Measurements from ENCODE around the gene RASAL1. TPM values are rescaled to one million over a fixed set of nuclear protein-coding genes. Genes with fewer than 3 reads are reported as not detected.

RASAL1 gene
- total RNA-seq, 1 experiment from 2014 or later = 85.9 TPM

DNA sequence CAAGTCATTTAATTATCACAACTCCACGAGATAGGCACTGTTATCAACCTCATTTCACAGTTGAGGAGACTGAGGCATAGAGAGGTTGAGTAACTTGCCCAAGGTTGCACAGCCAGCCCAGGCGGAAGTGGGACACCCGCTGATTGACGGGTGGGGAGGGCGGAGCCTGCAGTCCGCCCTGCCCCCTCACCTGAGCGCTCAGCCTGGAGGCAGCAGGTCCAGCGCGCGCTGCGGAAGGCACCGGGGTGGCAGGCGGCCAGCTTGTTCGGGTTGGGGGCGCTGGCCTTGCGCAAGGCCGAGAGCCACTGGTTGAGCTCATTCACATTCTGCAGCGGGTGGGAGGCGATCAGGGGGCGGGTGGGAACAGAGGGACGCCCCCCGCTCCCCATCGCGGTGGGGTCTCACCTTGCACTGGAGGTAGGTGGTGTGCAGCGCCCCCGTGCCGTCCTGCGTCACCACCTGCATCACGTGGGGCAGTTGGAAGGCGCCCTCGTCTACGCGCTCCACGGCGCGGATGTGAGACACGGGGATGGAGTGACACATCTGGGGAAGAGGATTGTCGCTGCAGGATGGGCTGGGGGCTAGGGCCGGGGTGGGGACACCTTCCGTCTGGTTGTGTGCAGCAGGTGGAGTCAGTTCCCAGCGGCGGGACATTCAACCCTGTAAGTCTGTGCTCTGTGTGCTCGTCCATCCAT lies 31.7 kb downstream of the RASAL1 start:
- no peak for DNase-seq
- no peak overlapping the region for H3K4me3 Mint-ChIP-seq (ENCODE audit: low read depth, unreplicated experiment)
- CTCF ChIA-PET = interaction anchor here (0.6 kb wide), 2 partner anchors 9 to 12 kb away, joined by 3 to 8 read pairs; no protein-coding TSS in a partner anchor
- intact Hi-C loops (cut with micrococcal nuclease; ENCODE audit: unreplicated experiment) = no loop called here
- TF ChIP-seq, protein P1, sequence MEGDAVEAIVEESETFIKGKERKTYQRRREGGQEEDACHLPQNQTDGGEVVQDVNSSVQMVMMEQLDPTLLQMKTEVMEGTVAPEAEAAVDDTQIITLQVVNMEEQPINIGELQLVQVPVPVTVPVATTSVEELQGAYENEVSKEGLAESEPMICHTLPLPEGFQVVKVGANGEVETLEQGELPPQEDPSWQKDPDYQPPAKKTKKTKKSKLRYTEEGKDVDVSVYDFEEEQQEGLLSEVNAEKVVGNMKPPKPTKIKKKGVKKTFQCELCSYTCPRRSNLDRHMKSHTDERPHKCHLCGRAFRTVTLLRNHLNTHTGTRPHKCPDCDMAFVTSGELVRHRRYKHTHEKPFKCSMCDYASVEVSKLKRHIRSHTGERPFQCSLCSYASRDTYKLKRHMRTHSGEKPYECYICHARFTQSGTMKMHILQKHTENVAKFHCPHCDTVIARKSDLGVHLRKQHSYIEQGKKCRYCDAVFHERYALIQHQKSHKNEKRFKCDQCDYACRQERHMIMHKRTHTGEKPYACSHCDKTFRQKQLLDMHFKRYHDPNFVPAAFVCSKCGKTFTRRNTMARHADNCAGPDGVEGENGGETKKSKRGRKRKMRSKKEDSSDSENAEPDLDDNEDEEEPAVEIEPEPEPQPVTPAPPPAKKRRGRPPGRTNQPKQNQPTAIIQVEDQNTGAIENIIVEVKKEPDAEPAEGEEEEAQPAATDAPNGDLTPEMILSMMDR (IDR thresholded peaks at IDR 0.05; ENCODE audit: unreplicated experiment) = no peak
- BruUV-seq (replicated peaks) = no TSS peak
- no peak overlapping the region for H3K27ac Mint-ChIP-seq (ENCODE audit: unreplicated experiment)
- peaks cover 7% of the 10 kb centered on the region for H3K4me1 Mint-ChIP-seq (ENCODE audit: low read depth, unreplicated experiment)
- H3K9me3 Mint-ChIP-seq (ENCODE audit: low read depth, unreplicated experiment) = no peaks in the 10 kb centered on the region
- no peaks in the 10 kb centered on the region for H3K27me3 Mint-ChIP-seq (ENCODE audit: unreplicated experiment)
- peaks cover 72% of the 10 kb centered on the region for H3K36me3 Mint-ChIP-seq (ENCODE audit: insufficient read depth, unreplicated experiment)

DNA sequence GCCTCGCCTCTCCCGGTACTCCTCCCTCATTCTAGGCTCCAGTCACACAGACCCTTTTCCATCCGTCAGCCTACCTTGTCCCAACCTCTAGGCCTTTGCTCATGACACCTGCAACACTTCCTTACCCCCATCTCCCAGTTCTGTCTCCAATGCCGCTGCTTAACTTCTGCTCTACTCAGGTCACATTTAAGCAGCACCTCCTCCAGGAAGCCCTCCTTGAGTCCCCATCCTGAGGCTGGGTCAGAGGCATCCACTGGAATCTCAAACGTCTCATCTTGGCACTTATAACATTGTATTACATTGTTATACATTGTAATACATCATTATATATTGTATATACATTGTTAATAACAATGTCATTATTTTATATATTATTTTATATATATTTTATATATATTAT lies 32.8 kb downstream of the RASAL1 start:
- Mint-ChIP-seq H3K4me3 (ENCODE audit: low read depth, unreplicated experiment) (no peak overlapping the region), H3K27me3 (ENCODE audit: unreplicated experiment) (no peaks in the 10 kb centered on the region), H3K36me3 (ENCODE audit: insufficient read depth, unreplicated experiment) (peaks cover 73% of the 10 kb centered on the region), H3K9me3 (ENCODE audit: low read depth, unreplicated experiment) (no peaks in the 10 kb centered on the region), H3K4me1 (ENCODE audit: low read depth, unreplicated experiment) (peaks cover 15% of the 10 kb centered on the region), H3K27ac (ENCODE audit: unreplicated experiment) (no peak overlapping the region)
- BruUV-seq (replicated peaks) = no TSS peak
- DNase-seq = no peak
- TF ChIP-seq, protein P1 (IDR thresholded peaks at IDR 0.05; ENCODE audit: unreplicated experiment) = no peak
- CTCF ChIA-PET = no interaction called here
- intact Hi-C loops (cut with micrococcal nuclease; ENCODE audit: unreplicated experiment) = no loop called here

DNA sequence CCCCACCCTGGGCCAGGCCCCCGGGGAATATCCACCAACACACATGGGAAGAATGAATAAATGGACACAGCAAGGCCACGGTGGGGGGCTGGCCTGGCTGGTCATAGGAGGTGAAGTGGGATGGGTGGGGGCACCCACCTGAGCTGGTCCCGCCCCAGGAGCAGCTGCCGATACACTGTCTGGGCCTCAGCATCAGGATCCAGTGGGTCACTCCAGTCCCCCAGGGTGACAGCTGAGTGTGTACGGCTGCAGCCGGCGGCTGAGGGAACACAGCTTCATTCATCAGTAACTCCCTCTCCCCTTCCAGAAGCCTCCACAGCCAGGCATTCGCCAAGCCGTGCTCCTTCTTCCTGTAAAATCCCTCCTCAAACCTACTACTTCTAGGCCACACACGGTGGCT lies 33.8 kb downstream of the RASAL1 start:
- H3K4me3 Mint-ChIP-seq (ENCODE audit: low read depth, unreplicated experiment) = no peak overlapping the region
- H3K27me3 Mint-ChIP-seq (ENCODE audit: unreplicated experiment) = no peaks in the 10 kb centered on the region
- H3K4me1 Mint-ChIP-seq (ENCODE audit: low read depth, unreplicated experiment) = peaks cover 15% of the 10 kb centered on the region
- CTCF ChIA-PET = no interaction called here
- no peak overlapping the region for H3K27ac Mint-ChIP-seq (ENCODE audit: unreplicated experiment)
- peaks cover 72% of the 10 kb centered on the region for H3K36me3 Mint-ChIP-seq (ENCODE audit: insufficient read depth, unreplicated experiment)
- H3K9me3 Mint-ChIP-seq (ENCODE audit: low read depth, unreplicated experiment) = no peaks in the 10 kb centered on the region
- intact Hi-C loops (cut with micrococcal nuclease; ENCODE audit: unreplicated experiment) = no loop called here
- DNase-seq = no peak
- BruUV-seq (replicated peaks) = no TSS peak
- TF ChIP-seq, protein P1 (IDR thresholded peaks at IDR 0.05; ENCODE audit: unreplicated experiment) = no peak

DNA sequence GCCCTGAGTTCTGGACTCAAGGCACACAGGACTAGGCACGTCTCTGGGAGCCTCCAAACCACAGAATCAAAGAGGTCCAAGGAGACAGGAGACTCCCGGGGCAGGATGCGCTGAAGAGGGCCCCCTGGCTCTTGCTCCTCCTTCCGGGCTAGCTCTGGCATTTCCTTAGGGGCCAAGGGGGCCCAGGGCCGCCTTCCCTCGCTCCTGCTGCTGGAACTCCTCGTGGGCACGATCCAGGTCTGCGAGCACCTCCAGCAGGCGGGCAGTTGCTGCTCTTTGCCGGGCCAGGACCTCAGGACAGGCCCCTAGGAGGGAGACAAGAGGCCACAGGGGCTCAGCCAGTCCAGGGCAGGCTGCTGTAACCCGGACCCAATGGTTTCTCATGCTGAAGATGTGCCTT lies 35.8 kb downstream of the RASAL1 start:
- no TSS peak for BruUV-seq (replicated peaks)
- DNase-seq = no peak
- peaks cover 60% of the 10 kb centered on the region for H3K36me3 Mint-ChIP-seq (ENCODE audit: insufficient read depth, unreplicated experiment)
- H3K27me3 Mint-ChIP-seq (ENCODE audit: unreplicated experiment) = no peaks in the 10 kb centered on the region
- CTCF ChIA-PET = no interaction called here
- peaks cover 15% of the 10 kb centered on the region for H3K4me1 Mint-ChIP-seq (ENCODE audit: low read depth, unreplicated experiment)
- H3K9me3 Mint-ChIP-seq (ENCODE audit: low read depth, unreplicated experiment) = no peaks in the 10 kb centered on the region
- no peak overlapping the region for H3K27ac Mint-ChIP-seq (ENCODE audit: unreplicated experiment)
- TF ChIP-seq, protein P1 (IDR thresholded peaks at IDR 0.05; ENCODE audit: unreplicated experiment) = no peak
- H3K4me3 Mint-ChIP-seq (ENCODE audit: low read depth, unreplicated experiment) = no peak overlapping the region
- intact Hi-C loops (cut with micrococcal nuclease; ENCODE audit: unreplicated experiment) = loop anchor here (2.0 to 5.0 kb wide), 2 partner anchors 37 to 107 kb away; no protein-coding TSS in a partner anchor
